OCI-LY1 (cell line): ENCODE measurements around the gene HPS1.

ENCODE experiments used
- H2AFZ ChIP-seq: fragments of 200-600 bp; sonication (generic), shearing (Covaris generic); 2 replicates; pipeline ENCODE4 v1.6.0; 2014; ENCODE audit warnings: antibody characterized with exemption, mild to moderate bottlenecking, low read length
- H3F3A ChIP-seq: fragments of 200-600 bp; sonication (generic), shearing (Covaris generic); 2 replicates; pipeline ENCODE4 v1.6.0; 2014; ENCODE audit warnings: mild to moderate bottlenecking, antibody characterized with exemption, low read length, moderate library complexity; ENCODE audit not compliant: insufficient read depth
- H3K27ac ChIP-seq: fragments of 200-600 bp; sonication (generic); 2 replicates; pipeline ENCODE4 v1.5.1; 2014; ENCODE audit warnings: low read length, mixed run types, mild to moderate bottlenecking, low read depth; ENCODE audit not compliant: poor library complexity, severe bottlenecking
- H3K27me3 ChIP-seq: fragments of 200-600 bp; sonication (generic); 2 replicates; pipeline ENCODE4 v1.6.0; 2014; ENCODE audit warnings: antibody characterized with exemption, mild to moderate bottlenecking, low read length, moderate library complexity; ENCODE audit not compliant: insufficient read depth
- H3K36me3 ChIP-seq: fragments of 200-600 bp; sonication (generic); 2 replicates; pipeline ENCODE4 v1.6.1; 2014; ENCODE audit warnings: mild to moderate bottlenecking, antibody characterized with exemption, low read length, moderate library complexity, mixed read lengths; ENCODE audit not compliant: insufficient read depth
- H3K4me1 ChIP-seq: fragments of 200-600 bp; sonication (generic); 2 replicates; pipeline ENCODE4 v1.5.1; 2014; ENCODE audit warnings: mild to moderate bottlenecking, low read length, moderate library complexity; ENCODE audit not compliant: insufficient read depth, severe bottlenecking
- H3K4me2 ChIP-seq: fragments of 200-600 bp; sonication (generic), shearing (Covaris generic); 2 replicates; pipeline ENCODE4 v1.6.1; 2014; ENCODE audit warnings: low read length
- H3K4me3 ChIP-seq: fragments of 200-600 bp; sonication (generic); 2 replicates; pipeline ENCODE4 v1.5.1; 2014; ENCODE audit warnings: low read length, low read depth, mild to moderate bottlenecking, mixed read lengths; ENCODE audit not compliant: poor library complexity, severe bottlenecking
- H3K79me2 ChIP-seq: fragments of 200-600 bp; shearing (Covaris generic); 2 replicates; pipeline ENCODE4 v1.6.1; 2016; ENCODE audit warnings: mixed run types, low read length, mixed read lengths; ENCODE audit not compliant: insufficient read depth
- H3K9ac ChIP-seq: fragments of 200-600 bp; sonication (generic), shearing (Covaris generic); 2 replicates; pipeline ENCODE4 v1.6.1; 2014; ENCODE audit warnings: mild to moderate bottlenecking, low read length, mixed read lengths
- H3K9me2 ChIP-seq: fragments of 200-600 bp; sonication (generic), shearing (Covaris generic); 2 replicates; pipeline ENCODE4 v1.6.1; 2014; ENCODE audit warnings: low read depth, mild to moderate bottlenecking, low read length, mixed read lengths
- H3K9me3 ChIP-seq: fragments of 200-600 bp; shearing (Covaris generic); 2 replicates; pipeline ENCODE4 v1.6.1; 2014; ENCODE audit warnings: low read length, mixed read lengths
- H4K20me1 ChIP-seq: fragments of 200-600 bp; sonication (generic), shearing (Covaris generic); 2 replicates; pipeline ENCODE4 v1.6.0; 2016; ENCODE audit warnings: mild to moderate bottlenecking, low read length; ENCODE audit not compliant: insufficient read depth
- EZH2 ChIP-seq: fragments of 200-600 bp; sonication (generic), shearing (Covaris generic); IDR thresholded peaks from 2 replicates; pipeline ENCODE4 v1.8.0; 2017; ENCODE audit warnings: borderline replicate concordance, mixed run types, mild to moderate bottlenecking, antibody characterized with exemption, low read length, moderate library complexity, mixed read lengths
- TF ChIP-seq, protein P1 (sequence below): fragments of 200-600 bp; sonication (generic), shearing (Covaris generic); IDR thresholded peaks from 2 replicates; pipeline ENCODE4 v1.5.1; 2017; ENCODE audit warnings: mild to moderate bottlenecking, antibody characterized with exemption, low read length, moderate library complexity, mixed read lengths

The HPS1 gene

DNA sequence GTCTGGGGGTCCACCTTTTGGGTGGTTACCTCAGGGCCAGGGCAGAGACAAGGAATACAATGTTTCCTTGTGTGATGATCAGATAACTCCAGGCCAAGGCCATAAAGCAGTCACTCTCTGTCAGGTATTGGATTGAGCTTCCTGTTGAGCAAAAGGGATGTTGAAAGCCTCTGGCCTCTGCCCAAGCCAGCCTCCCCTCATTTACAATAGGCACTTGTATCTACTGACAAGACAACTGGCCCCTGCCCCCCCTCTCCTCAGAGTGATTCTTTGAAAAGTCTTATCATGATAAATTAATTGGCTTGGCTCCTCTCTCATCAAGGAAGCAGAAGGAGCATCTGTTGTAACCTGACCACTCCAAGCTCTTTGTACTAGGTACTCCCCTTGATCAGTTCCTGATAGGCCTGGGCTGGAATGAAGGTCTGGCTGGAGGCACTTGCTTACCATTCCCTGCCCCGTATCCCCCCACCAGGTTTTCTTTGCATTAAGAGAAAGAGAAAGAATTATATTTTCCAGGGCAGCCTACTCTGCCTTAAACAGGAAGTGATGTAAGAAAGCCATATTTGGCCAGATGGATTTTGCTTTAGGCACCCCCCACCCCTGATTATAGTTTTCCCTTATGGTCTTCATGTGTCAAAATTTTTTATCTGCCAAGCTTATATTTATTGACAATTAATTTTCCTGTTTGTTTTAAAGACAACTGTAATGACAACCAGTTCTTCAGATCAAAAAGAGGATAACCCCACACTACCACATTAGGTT is 42.1 kb upstream of the HPS1 start:
- H3F3A ChIP-seq: no peaks in the 10 kb centered on the region
- H4K20me1 ChIP-seq: no peaks in the 10 kb centered on the region
- no peaks in the 10 kb centered on the region for H3K79me2 ChIP-seq
- no peaks in the 10 kb centered on the region for H3K4me1 ChIP-seq
- H3K27me3 ChIP-seq: no peaks in the 10 kb centered on the region
- no peaks in the 10 kb centered on the region for H3K9me3 ChIP-seq
- no peak overlapping the region for H3K9ac ChIP-seq
- TF ChIP-seq, protein P1, sequence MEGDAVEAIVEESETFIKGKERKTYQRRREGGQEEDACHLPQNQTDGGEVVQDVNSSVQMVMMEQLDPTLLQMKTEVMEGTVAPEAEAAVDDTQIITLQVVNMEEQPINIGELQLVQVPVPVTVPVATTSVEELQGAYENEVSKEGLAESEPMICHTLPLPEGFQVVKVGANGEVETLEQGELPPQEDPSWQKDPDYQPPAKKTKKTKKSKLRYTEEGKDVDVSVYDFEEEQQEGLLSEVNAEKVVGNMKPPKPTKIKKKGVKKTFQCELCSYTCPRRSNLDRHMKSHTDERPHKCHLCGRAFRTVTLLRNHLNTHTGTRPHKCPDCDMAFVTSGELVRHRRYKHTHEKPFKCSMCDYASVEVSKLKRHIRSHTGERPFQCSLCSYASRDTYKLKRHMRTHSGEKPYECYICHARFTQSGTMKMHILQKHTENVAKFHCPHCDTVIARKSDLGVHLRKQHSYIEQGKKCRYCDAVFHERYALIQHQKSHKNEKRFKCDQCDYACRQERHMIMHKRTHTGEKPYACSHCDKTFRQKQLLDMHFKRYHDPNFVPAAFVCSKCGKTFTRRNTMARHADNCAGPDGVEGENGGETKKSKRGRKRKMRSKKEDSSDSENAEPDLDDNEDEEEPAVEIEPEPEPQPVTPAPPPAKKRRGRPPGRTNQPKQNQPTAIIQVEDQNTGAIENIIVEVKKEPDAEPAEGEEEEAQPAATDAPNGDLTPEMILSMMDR: no peak
- no peak for TF ChIP-seq EZH2
- no peak overlapping the region for H3K4me3 ChIP-seq
- no peak overlapping the region for H3K27ac ChIP-seq
- no peaks in the 10 kb centered on the region for H3K9me2 ChIP-seq
- H3K36me3 ChIP-seq: no peaks in the 10 kb centered on the region
- no peak overlapping the region for H2AFZ ChIP-seq
- no peak overlapping the region for H3K4me2 ChIP-seq

GRCh38 chr10:98487649-98488048 is 40.9 kb upstream of the HPS1 start:
- Histone ChIP-seq H3K9me3 (no peaks in the 10 kb centered on the region), H3K4me2 (no peak overlapping the region), H3K27me3 (no peaks in the 10 kb centered on the region), H3K4me1 (no peaks in the 10 kb centered on the region), H3K27ac (no peak overlapping the region), H3K9me2 (no peaks in the 10 kb centered on the region), H3K4me3 (no peak overlapping the region), H2AFZ (no peak overlapping the region), H3F3A (no peaks in the 10 kb centered on the region), H3K36me3 (no peaks in the 10 kb centered on the region), H3K9ac (no peak overlapping the region), H4K20me1 (no peaks in the 10 kb centered on the region), H3K79me2 (no peaks in the 10 kb centered on the region)
- no peak for TF ChIP-seq EZH2
- TF ChIP-seq, protein P1: no peak

GRCh38 chr10:98486421-98486820 is 39.7 kb upstream of the HPS1 start:
- Histone ChIP-seq H3K36me3 (no peaks in the 10 kb centered on the region), H3K27ac (no peak overlapping the region), H3K79me2 (no peaks in the 10 kb centered on the region), H3K4me1 (no peaks in the 10 kb centered on the region), H3K9ac (no peak overlapping the region), H3K4me2 (no peak overlapping the region), H3K4me3 (no peak overlapping the region), H2AFZ (no peak overlapping the region), H3F3A (no peaks in the 10 kb centered on the region), H3K9me2 (no peaks in the 10 kb centered on the region), H4K20me1 (no peaks in the 10 kb centered on the region), H3K9me3 (no peaks in the 10 kb centered on the region), H3K27me3 (no peaks in the 10 kb centered on the region)
- TF ChIP-seq, protein P1: no peak
- TF ChIP-seq EZH2: no peak
